ENCODE measurements around the gene VPS13D.

VPS13D gene

GRCh38 chr1:12296623-12297022 lies 66.8 kb downstream of the VPS13D start:
- no peak for DNase-seq (ENCODE audit: low spot score)
- no peak for TF ChIP-seq CTCF (IDR thresholded peaks at IDR 0.05; ENCODE audit: poor library complexity, severe bottlenecking)
- Histone ChIP-seq H3K27ac (ENCODE audit: poor library complexity, severe bottlenecking) (no peak overlapping the region), H3K36me3 (ENCODE audit: low read depth) (peaks cover 72% of the 10 kb centered on the region), H3K9me3 (ENCODE audit: severe bottlenecking) (no peaks in the 10 kb centered on the region), H3K4me1 (ENCODE audit: insufficient read depth, poor library complexity, severe bottlenecking) (peaks cover 5% of the 10 kb centered on the region), H3K4me3 (ENCODE audit: severe bottlenecking) (no peak overlapping the region), H3K27me3 (ENCODE audit: insufficient read depth, poor library complexity, severe bottlenecking) (no peaks in the 10 kb centered on the region)
- ATAC-seq (ENCODE audit: low read depth), result peak; percentile 58; the same call in 2 of the 3 replicates

DNA sequence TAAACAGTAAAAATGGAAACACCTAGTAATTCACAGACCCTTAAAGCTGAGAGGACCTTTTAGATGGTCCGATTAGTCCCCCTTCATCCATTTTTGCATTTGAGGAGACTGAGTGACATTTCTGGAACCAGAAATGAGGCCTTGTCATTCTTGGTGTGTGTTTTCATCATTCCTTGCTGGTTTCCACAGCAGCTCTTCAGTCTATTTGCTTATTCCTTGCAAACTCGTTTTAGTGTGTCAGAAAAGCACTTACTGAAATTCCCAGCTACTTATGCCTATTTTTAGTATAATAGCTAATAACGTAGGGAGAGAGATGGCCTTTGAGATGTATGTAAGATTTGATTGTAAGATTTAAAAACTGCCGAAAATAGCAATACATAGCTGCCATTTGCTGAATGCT lies 70.9 kb downstream of the VPS13D start:
- ATAC-seq (ENCODE audit: low read depth) (no peak), DNase-seq (ENCODE audit: low spot score) (no peak)
- H3K27ac ChIP-seq (ENCODE audit: poor library complexity, severe bottlenecking), result no peak overlapping the region
- H3K36me3 ChIP-seq (ENCODE audit: low read depth), result peaks cover 78% of the 10 kb centered on the region
- peaks cover 5% of the 10 kb centered on the region for H3K4me1 ChIP-seq (ENCODE audit: insufficient read depth, poor library complexity, severe bottlenecking)
- no peak overlapping the region for H3K4me3 ChIP-seq (ENCODE audit: severe bottlenecking)
- H3K9me3 ChIP-seq (ENCODE audit: severe bottlenecking), result no peaks in the 10 kb centered on the region
- no peaks in the 10 kb centered on the region for H3K27me3 ChIP-seq (ENCODE audit: insufficient read depth, poor library complexity, severe bottlenecking)
- TF ChIP-seq CTCF (IDR thresholded peaks at IDR 0.05; ENCODE audit: poor library complexity, severe bottlenecking), result no peak

GRCh38 chr1:12301518-12302237 lies 71.8 kb downstream of the VPS13D start:
- TF ChIP-seq CTCF (IDR thresholded peaks at IDR 0.05; ENCODE audit: poor library complexity, severe bottlenecking), result no peak
- no peak for ATAC-seq (ENCODE audit: low read depth)

DNA sequence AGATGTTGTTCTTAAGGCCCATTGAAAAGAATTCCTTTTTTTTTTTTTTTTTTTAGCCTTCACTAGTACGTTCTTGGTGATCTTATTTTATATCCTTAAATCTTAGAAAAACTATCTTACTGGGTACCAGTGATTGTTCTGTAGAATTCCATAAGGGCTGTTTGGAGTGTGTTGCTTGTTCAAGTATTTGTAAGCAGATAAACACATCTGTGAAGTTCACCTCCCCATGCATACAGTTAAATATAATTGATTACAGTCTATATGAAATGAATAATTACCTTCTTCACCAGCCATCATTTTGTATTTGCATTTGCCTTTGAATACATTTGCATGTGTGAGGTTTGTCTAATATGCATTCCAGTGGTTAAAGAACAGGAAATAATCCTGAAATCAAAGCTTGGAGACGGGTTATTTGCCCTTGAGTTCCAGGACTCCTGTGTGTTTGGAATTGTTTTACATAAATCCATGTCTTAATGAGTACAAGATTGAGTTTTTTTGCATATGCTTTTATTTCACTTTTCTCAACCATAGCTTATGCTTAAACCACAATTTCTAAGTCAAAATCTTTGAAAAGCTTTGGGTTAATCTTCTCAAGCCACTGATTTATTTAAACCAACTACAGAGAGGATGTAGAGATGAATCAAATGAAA lies 73.1 kb downstream of the VPS13D start:
- DNase-seq (ENCODE audit: low spot score) (no peak), ATAC-seq (ENCODE audit: low read depth) (no peak)
- Histone ChIP-seq H3K27ac (ENCODE audit: poor library complexity, severe bottlenecking) (no peak overlapping the region), H3K9me3 (ENCODE audit: severe bottlenecking) (no peaks in the 10 kb centered on the region), H3K27me3 (ENCODE audit: insufficient read depth, poor library complexity, severe bottlenecking) (no peaks in the 10 kb centered on the region), H3K4me3 (ENCODE audit: severe bottlenecking) (no peak overlapping the region), H3K4me1 (ENCODE audit: insufficient read depth, poor library complexity, severe bottlenecking) (no peaks in the 10 kb centered on the region), H3K36me3 (ENCODE audit: low read depth) (peaks cover 79% of the 10 kb centered on the region)
- TF ChIP-seq CTCF (IDR thresholded peaks at IDR 0.05; ENCODE audit: poor library complexity, severe bottlenecking), result no peak

More at GRCh38 chr1:12301518-12302237, 71.8 kb downstream of the VPS13D start:
- H3K36me3 ChIP-seq (ENCODE audit: low read depth), result peaks cover 78% of the 10 kb centered on the region
- H3K27ac ChIP-seq (ENCODE audit: poor library complexity, severe bottlenecking), result no peak overlapping the region
- H3K27me3 ChIP-seq (ENCODE audit: insufficient read depth, poor library complexity, severe bottlenecking), result no peaks in the 10 kb centered on the region
- H3K4me3 ChIP-seq (ENCODE audit: severe bottlenecking), result no peak overlapping the region
- no peak for DNase-seq (ENCODE audit: low spot score)
- H3K9me3 ChIP-seq (ENCODE audit: severe bottlenecking), result no peaks in the 10 kb centered on the region
- H3K4me1 ChIP-seq (ENCODE audit: insufficient read depth, poor library complexity, severe bottlenecking), result no peaks in the 10 kb centered on the region

DNA sequence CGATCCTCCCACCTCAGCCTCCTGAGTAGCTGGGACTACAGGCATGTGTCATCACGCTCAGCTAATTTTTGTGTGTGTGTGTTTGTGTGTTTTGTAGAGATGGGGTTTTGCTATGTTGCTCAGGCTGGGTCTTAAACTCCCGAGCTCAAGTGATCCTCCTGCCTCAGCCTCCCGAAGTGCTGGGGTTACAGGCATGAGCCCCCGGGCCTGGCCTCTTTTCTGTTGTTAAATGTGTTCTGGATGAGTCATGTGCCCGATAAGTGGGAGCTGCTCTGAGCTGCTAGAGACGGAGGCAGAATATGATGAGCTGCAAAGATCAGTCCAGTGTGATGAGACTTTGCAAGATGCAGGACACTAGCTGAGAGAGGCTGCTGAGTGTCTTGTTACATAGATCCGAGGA lies 75.5 kb downstream of the VPS13D start:
- no peak for TF ChIP-seq CTCF (IDR thresholded peaks at IDR 0.05; ENCODE audit: poor library complexity, severe bottlenecking)
- no peaks in the 10 kb centered on the region for H3K9me3 ChIP-seq (ENCODE audit: severe bottlenecking)
- peaks cover 79% of the 10 kb centered on the region for H3K36me3 ChIP-seq (ENCODE audit: low read depth)
- H3K27ac ChIP-seq (ENCODE audit: poor library complexity, severe bottlenecking), result no peak overlapping the region
- no peak for DNase-seq (ENCODE audit: low spot score)
- H3K4me1 ChIP-seq (ENCODE audit: insufficient read depth, poor library complexity, severe bottlenecking), result no peaks in the 10 kb centered on the region
- H3K27me3 ChIP-seq (ENCODE audit: insufficient read depth, poor library complexity, severe bottlenecking), result no peaks in the 10 kb centered on the region
- no peak for ATAC-seq (ENCODE audit: low read depth)
- no peak overlapping the region for H3K4me3 ChIP-seq (ENCODE audit: severe bottlenecking)
